Eye (tissue), 1 donor: ENCODE measurements around the gene CACNA1C.
A peak's percentile ranks its signal among the peaks of the same experiment; 100 is the strongest.

Experiments
- DNase-seq: peaks from one replicate; pipeline ENCODE4 v3.0.0-alpha.2; 2015

The CACNA1C gene

DNA sequence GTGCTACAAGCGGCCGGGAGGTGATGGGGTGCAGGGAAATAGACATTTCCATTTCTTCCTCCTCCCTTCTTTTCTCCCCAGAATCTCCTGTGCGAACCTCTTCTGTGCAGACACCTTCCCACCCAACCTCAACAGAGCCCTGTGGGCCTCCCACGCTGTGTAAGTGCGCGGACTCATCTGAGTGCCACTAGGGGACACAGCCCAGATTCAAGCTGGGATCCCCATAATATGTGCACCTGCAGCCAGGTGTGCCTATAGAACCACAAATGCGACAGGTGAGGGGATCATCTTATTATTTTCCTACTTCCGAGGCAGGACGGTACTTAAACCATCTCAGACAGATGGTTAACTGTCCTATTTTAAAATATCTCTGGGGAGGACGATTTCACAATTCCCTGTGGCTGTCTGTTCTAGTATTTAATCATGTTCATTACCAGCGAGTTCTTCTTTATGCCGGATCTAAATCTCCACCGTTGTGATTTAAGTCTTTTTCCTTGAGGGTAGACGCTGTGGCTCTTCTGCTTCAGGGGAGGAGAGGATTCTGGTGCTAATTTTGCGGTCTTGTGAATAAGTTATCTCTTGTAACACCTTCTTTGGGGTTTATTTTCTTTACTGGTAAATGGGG lies 17.2 kb upstream of the CACNA1C start:
- DNase-seq, result no peak

- no peak for DNase-seq
Measured at GRCh38 chr12:2039034-2039433, 13.8 kb upstream of the CACNA1C start.

GRCh38 chr12:2043054-2043453 lies 9.7 kb upstream of the CACNA1C start:
- no peak for DNase-seq

GRCh38 chr12:2044165-2044564 lies 8.6 kb upstream of the CACNA1C start:
- DNase-seq, result no peak

DNA sequence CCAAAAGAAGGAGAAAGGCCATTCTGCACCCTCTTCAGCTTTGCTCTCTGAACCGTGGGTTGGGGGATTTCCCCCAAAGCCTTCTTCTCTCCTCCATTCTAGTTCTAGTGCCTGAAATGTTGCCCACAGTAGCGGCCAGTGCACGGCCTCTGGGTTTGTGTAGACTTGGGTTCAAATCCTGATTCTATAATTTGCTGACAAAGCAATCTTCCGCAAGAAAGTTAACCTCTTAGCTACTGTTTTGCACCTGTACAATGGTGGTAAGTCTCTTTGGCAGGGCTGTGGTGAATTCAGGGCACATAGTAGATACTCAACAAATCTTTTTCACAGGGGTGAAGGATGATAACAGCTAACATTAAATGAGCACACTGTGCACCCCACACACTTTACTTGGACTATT lies 5.8 kb upstream of the CACNA1C start:
- DNase-seq, result no peak

- no peak for DNase-seq
Measured at GRCh38 chr12:2047752-2048151, 5.0 kb upstream of the CACNA1C start.

DNA sequence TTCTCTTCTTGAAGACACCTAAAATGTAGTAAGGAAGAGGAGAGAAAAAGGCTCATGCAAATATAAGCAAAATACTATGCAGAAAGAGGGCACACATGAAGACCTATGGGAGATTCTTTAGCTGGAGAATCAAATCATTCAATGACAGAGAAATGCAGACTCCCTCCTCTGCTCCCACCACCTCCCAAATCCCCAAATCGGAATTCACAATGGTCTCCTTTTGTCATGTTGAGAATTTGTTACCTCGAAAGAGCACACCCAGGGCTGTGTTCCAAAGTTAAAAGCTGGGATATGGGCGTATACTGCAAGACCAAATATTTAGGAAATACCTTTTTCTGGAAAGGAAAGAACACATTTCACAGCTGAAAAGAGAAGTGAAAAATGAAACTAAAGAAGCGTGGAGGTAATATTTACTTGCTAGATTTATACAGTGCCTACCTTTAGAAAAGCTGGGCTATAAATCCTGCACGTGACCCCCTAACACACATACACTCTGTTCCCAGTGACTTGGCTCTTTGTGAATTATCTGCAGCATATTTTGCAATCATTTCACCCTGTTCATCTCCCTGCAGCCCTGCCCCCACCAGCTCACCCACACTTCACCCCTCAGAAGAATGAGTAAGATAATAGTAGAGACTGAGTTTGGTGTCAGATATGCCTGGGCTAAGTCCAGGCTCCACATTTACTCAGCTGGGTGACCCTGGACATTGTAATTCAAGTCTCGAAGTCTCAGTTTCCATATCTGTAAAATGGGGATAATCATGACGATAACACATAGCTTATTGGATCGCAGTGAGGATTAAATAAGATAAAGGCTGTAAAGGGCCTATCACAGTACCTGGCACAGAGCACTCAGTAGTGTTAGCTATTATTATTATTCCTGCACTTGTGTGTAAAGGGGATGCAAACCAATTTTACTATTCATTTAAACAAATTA lies 2.9 kb upstream of the CACNA1C start:
- DNase-seq, result no peak

- peak; percentile 83 for DNase-seq
Measured at GRCh38 chr12:2051700-2052621, 826 bp upstream of the CACNA1C start.

GRCh38 chr12:2053691-2054090 lies 904 bp downstream of the CACNA1C start:
- peak; percentile 66 for DNase-seq

GRCh38 chr12:2054091-2055018 lies 1.6 kb downstream of the CACNA1C start:
- peak; percentile 57 for DNase-seq

GRCh38 chr12:2057041-2057794 lies 4.4 kb downstream of the CACNA1C start:
- peak; percentile 89 for DNase-seq

GRCh38 chr12:2057795-2058408 lies 5.1 kb downstream of the CACNA1C start:
- DNase-seq, result no peak

DNA sequence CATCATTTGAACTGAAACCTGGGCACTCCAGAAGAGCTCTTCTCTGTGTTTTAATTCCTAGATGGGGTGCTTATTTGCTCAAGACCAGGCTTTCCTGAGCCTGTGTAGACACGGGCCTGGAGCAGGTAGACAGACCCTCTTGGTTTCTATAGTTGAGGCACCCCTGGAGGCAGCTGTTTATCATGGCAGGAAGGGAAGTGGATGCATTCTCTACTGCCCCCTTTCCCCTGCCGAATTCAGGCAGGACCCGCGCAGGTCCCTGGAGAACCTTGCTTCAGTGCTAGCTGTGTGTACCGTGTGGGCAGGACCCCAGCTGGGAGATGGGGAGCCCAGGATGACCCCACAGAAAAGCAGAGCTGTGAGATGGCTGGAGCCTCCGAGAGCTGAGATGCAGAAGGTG lies 6.0 kb downstream of the CACNA1C start:
- DNase-seq, result no peak

GRCh38 chr12:2061402-2061801 lies 8.6 kb downstream of the CACNA1C start:
- DNase-seq, result no peak

- no peak for DNase-seq
Measured at GRCh38 chr12:2064071-2064507, 11.3 kb downstream of the CACNA1C start.

GRCh38 chr12:2068653-2069052 lies 15.9 kb downstream of the CACNA1C start:
- no peak for DNase-seq

GRCh38 chr12:2070440-2071045 lies 17.8 kb downstream of the CACNA1C start:
- no peak for DNase-seq

DNA sequence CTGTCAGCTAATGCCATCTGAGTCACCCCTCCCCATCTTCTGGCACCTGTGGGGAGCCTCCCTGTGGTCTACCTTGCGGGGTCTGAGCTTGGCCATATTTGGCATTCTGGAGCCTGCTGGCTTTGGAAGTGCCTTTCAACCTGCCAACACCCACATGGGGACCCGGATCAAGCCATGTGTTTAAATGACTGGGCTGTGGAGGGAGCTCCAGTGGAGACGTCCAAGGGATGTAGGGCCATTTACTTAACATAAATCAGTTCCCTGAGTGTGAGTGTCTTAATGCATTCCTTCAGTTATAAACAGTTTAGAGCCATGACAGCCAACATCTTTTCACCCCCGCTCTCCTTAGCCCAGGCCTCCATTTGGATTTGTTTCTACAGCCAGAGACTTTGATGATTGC lies 22.0 kb downstream of the CACNA1C start:
- DNase-seq, result no peak

- no peak for DNase-seq
Measured at GRCh38 chr12:2075508-2076195, 22.9 kb downstream of the CACNA1C start.

GRCh38 chr12:2076196-2076570 lies 23.4 kb downstream of the CACNA1C start:
- DNase-seq, result no peak
